K562 treated with DMSO at 1 percent for 4 hours (cell line): ENCODE data around the gene NIPAL1. TPM values are rescaled to one million over a fixed set of nuclear protein-coding genes. Genes with fewer than 3 reads are reported as not detected.

ENCODE experiments used
- total RNA-seq: library from RNA; unstranded; fragments of 300-600 nt; gene quantifications from 2 replicates; pipeline ENCODE4 v1.2.3, GENCODE V29; 2022; ENCODE audit not compliant: insufficient read depth

The NIPAL1 gene
- not detected in 2 replicates for total RNA-seq

DNA sequence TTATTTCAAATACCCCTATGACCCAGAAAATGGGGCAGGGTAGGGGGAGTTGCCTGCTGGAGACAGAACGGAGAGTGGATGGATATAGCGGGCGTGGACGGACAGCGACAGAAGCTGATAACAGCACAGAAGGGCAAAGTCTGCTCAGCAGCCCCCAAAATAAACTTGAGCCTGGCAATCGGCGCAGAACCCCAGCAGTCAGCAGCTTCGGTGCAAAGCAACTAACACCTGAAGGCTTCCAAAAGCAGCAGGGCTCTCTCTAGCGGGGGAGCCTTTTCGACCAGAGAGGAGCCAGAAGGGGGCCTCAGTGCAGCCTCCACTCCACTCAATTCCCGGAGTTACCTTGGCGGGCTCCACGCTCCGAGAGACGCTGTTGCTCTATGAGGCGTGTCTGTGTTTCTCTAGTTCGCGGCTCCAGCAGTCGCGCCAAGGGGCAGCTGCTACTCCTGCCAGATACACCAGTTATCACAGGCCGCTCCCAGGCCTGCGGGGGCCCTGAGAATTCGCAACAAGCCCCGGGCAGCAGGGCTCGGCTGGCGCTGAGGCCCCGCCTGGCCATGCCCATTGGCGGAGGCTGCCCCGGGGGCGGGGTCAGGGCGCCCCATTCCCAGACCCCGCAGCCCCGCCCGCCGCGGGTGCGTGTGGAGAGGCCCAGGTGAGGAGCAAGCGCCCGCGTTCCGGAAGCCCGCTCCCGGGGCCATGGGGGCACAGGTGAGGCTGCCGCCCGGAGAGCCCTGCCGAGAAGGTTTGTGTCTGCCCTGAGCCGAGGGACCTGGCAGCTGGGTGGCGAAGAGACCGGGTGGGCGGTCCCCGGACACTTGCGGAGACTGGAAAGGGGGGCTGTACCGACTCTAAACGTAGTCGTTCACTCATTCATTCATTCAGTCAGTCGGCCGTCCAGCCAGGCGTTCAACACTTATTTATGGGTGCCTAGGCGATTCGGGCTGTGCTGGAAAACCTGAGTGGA, at the start of gene NIPAL1, which contains the start of gene CNGA1:
Gene NIPAL1 (plus strand): TSS at position 632 of the 967 bp plus-strand sequence. CDS start 68 bp downstream, at position 700.
Gene CNGA1 (minus strand): TSS at position 541 of the 967 bp plus-strand sequence. CDS start 63,992 bp downstream, outside the sequence.

Other genes with a start within 250 kb of the NIPAL1 start
- gene CORIN, start 178.7 kb upstream of the NIPAL1 start, total RNA-seq = 0.71 TPM in 1 of 2 replicates, not detected in the other
- gene NFXL1, start 102.2 kb upstream of the NIPAL1 start, total RNA-seq = 7.4 and 8.8 TPM in 2 replicates
- not detected in 2 replicates for gene CNGA1, start 91 bp upstream of the NIPAL1 start, total RNA-seq
- gene TXK, start 117.5 kb downstream of the NIPAL1 start, total RNA-seq = 2.6 and 3.7 TPM in 2 replicates